GM11168 (cell line): ENCODE measurements around the gene ILKAP.

Source experiments
- in situ Hi-C: fragments of 300-500 bp; cut with MboI; formaldehyde crosslinking; loops from one replicate; pipeline ENCODE4 v1.12.0; 2022; ENCODE audit warnings: low sequenced_read_pairs; ENCODE audit not compliant: unreplicated experiment

ILKAP gene

GRCh38 chr2:238167761-238168160, 35.7 kb downstream of the ILKAP start:
- in situ Hi-C loops, result no loop called here

- in situ Hi-C loops, result no loop called here
Measured at GRCh38 chr2:238167344-238167715, 36.2 kb downstream of the ILKAP start.

GRCh38 chr2:238166391-238167343, 36.8 kb downstream of the ILKAP start:
- in situ Hi-C loops, result no loop called here

GRCh38 chr2:238165288-238165921, 38.1 kb downstream of the ILKAP start:
- in situ Hi-C loops, result no loop called here

GRCh38 chr2:238164906-238165287, 38.6 kb downstream of the ILKAP start:
- in situ Hi-C loops, result no loop called here

- in situ Hi-C loops, result no loop called here
Measured at GRCh38 chr2:238163481-238164198, 39.9 kb downstream of the ILKAP start.

GRCh38 chr2:238162846-238163441, 40.6 kb downstream of the ILKAP start:
- in situ Hi-C loops, result no loop called here

- in situ Hi-C loops, result no loop called here
Measured at GRCh38 chr2:238162251-238162845, 41.1 kb downstream of the ILKAP start.

- in situ Hi-C loops, result no loop called here
Measured at GRCh38 chr2:238161291-238162051, 42.0 kb downstream of the ILKAP start.

GRCh38 chr2:238160206-238161129, 43.0 kb downstream of the ILKAP start:
- in situ Hi-C loops, result no loop called here

GRCh38 chr2:238159661-238160205, 43.8 kb downstream of the ILKAP start:
- in situ Hi-C loops, result no loop called here

- in situ Hi-C loops, result no loop called here
Measured at GRCh38 chr2:238159071-238159539, 44.4 kb downstream of the ILKAP start.

GRCh38 chr2:238158509-238159070, 44.9 kb downstream of the ILKAP start, which contains the start of gene ERFE:
TSS of gene ERFE (plus strand) at chr2:238158970. CDS start at chr2:238159008, 38 bp downstream.
- in situ Hi-C loops, result no loop called here

- in situ Hi-C loops, result no loop called here
Measured at GRCh38 chr2:238158018-238158508, 45.4 kb downstream of the ILKAP start.

- in situ Hi-C loops, result no loop called here
Measured at GRCh38 chr2:238157506-238158017, 45.9 kb downstream of the ILKAP start.

GRCh38 chr2:238155761-238156694, 47.5 kb downstream of the ILKAP start:
- in situ Hi-C loops, result no loop called here
